Measurements from ENCODE around the gene WEE1.

Gene WEE1

GRCh38 chr11:9617940-9618339 lies 44.5 kb downstream of the WEE1 start:
- H3K4me1 ChIP-seq (ENCODE audit: control insufficient read depth, insufficient read depth, low read length): no peaks in the 10 kb centered on the region
- CTCF ChIA-PET: interaction anchor here (0.6 to 1.0 kb wide), 2 partner anchors 42 to 493 kb away, joined by 3 to 7 read pairs; no protein-coding TSS in a partner anchor
- POLR2A ChIA-PET: interaction anchor here (0.6 kb wide), 1 partner anchor 837 kb away, joined by 4 read pairs; the partner anchor contains the start of gene AMPD3
- H3K27ac ChIP-seq (ENCODE audit: extremely low read depth, low read depth, low read length): no peak overlapping the region
- no peaks in the 10 kb centered on the region for H3K9me3 ChIP-seq (ENCODE audit: control insufficient read depth, insufficient read depth, low read depth, low read length)
- no peak overlapping the region for H3K4me3 ChIP-seq (ENCODE audit: low read depth, low read length)
- no peaks in the 10 kb centered on the region for H3K36me3 ChIP-seq (ENCODE audit: control insufficient read depth in 2 of 2, insufficient read depth in 1 of 2, low read length in 2 of 2)
- TF ChIP-seq PRDM6 (tag by site-specific recombination; IDR thresholded peaks at IDR 0.05): peak; percentile 84
- TF ChIP-seq KLF17 (tag by site-specific recombination; IDR thresholded peaks at IDR 0.05): peak; percentile 69
- no peak for TF ChIP-seq ZNF670 (tag by site-specific recombination; IDR thresholded peaks at IDR 0.05; ENCODE audit: low read depth)
- TF ChIP-seq MYNN (tag by site-specific recombination; IDR thresholded peaks at IDR 0.05; ENCODE audit: borderline replicate concordance): no peak
- no peak for TF ChIP-seq ZNF37A (tag by site-specific recombination; IDR thresholded peaks at IDR 0.05)
- no peak for TF ChIP-seq ZNF423 (tag by site-specific recombination; IDR thresholded peaks at IDR 0.05)
- no peak for TF ChIP-seq ZNF488 (tag by site-specific recombination; IDR thresholded peaks at IDR 0.05)
- TF ChIP-seq HOXD13 (CRISPR knock-in tag; IDR thresholded peaks at IDR 0.05; ENCODE audit: borderline replicate concordance): no peak
- TF ChIP-seq KLF8 (tag by site-specific recombination; IDR thresholded peaks at IDR 0.05): no peak
- TF ChIP-seq HIC1 (tag by site-specific recombination; IDR thresholded peaks at IDR 0.05): no peak
- 0 out of 2 replicates have a peak, but pooled peaks have one; percentile 19 for TF ChIP-seq ZNF335 (tag by site-specific recombination; conservative IDR thresholded peaks at IDR 0.05)
- TF ChIP-seq ZNF624 (tag by site-specific recombination; IDR thresholded peaks at IDR 0.05): no peak
- TF ChIP-seq ZNF398 (tag by site-specific recombination; IDR thresholded peaks at IDR 0.05): no peak
- TF ChIP-seq KLF1 (tag by site-specific recombination; IDR thresholded peaks at IDR 0.05): peak; percentile 69
- TF ChIP-seq SP3 (tag by site-specific recombination; IDR thresholded peaks at IDR 0.05): no peak
- no peak for TF ChIP-seq ZNF621 (tag by site-specific recombination; IDR thresholded peaks at IDR 0.05)
- TF ChIP-seq ZFP69B (tag by site-specific recombination; IDR thresholded peaks at IDR 0.05): no peak
- TF ChIP-seq HOXC10 (CRISPR knock-in tag; IDR thresholded peaks at IDR 0.05): no peak
- no peak for TF ChIP-seq ZNF2 (tag by site-specific recombination; IDR thresholded peaks at IDR 0.05)
- TF ChIP-seq SP7 (tag by site-specific recombination; IDR thresholded peaks at IDR 0.05): no peak
- no peak for TF ChIP-seq ZNF324 (tag by site-specific recombination; IDR thresholded peaks at IDR 0.05)
- no peak for TF ChIP-seq ZNF596 (tag by site-specific recombination; IDR thresholded peaks at IDR 0.05)
- TF ChIP-seq ZNF48 (tag by site-specific recombination; IDR thresholded peaks at IDR 0.05): no peak
- no peak for TF ChIP-seq ZNF121 (tag by site-specific recombination; IDR thresholded peaks at IDR 0.05)
- no peak for TF ChIP-seq ZIC2 (tag by site-specific recombination; IDR thresholded peaks at IDR 0.05)
- TF ChIP-seq TRIM28 (IDR thresholded peaks at IDR 0.05; ENCODE audit: borderline replicate concordance, low read length): no peak
- TF ChIP-seq SCRT1 (tag by site-specific recombination; IDR thresholded peaks at IDR 0.05; ENCODE audit: borderline replicate concordance): no peak
- no peak for TF ChIP-seq ZNF768 (tag by site-specific recombination; IDR thresholded peaks at IDR 0.05)
- TF ChIP-seq PRDM10 (tag by site-specific recombination; IDR thresholded peaks at IDR 0.05): peak; percentile 91
- TF ChIP-seq MZF1 (tag by site-specific recombination; IDR thresholded peaks at IDR 0.05; ENCODE audit: borderline replicate concordance): no peak

All from HEK293 (cell line).